ENCODE results near the gene KSR1. TPM values are rescaled to one million over a fixed set of nuclear protein-coding genes. Genes with fewer than 3 reads are reported as not detected.

KSR1 gene
- total and polyA plus RNA-seq, 3 donors from 2014 or later: 44.8 to 80.7 (median 63.7) TPM

DNA sequence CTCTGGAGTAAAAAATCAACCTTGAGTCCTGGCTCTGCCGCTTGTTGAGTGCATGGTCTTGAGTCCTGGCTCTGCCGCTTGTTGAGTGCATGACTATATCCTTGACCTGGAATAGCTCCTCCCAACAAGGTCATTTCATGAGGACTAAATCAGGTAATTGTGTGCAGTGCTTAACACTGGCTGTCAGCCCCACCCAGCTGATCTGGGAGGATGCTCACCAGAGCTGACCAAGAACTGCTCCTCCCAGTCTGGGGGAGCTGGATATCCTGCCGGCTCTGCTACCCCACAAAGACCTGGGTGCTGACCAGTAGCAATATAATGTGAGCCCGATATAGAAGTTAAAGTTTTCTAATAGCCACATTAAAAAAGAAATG, 154.0 kb downstream of the KSR1 start:
- Histone ChIP-seq H3K36me3 (ENCODE audit: low read depth, missing control alignments) (no peaks in the 10 kb centered on the region), H3K27ac (no peak overlapping the region), H3K4me1 (no peaks in the 10 kb centered on the region), H3K9me3 (no peaks in the 10 kb centered on the region), H3K4me3 (no peak overlapping the region), H3K27me3 (no peaks in the 10 kb centered on the region)
- TF ChIP-seq POLR2A (IDR thresholded peaks at IDR 0.05): no peak
- TF ChIP-seq, protein P1, sequence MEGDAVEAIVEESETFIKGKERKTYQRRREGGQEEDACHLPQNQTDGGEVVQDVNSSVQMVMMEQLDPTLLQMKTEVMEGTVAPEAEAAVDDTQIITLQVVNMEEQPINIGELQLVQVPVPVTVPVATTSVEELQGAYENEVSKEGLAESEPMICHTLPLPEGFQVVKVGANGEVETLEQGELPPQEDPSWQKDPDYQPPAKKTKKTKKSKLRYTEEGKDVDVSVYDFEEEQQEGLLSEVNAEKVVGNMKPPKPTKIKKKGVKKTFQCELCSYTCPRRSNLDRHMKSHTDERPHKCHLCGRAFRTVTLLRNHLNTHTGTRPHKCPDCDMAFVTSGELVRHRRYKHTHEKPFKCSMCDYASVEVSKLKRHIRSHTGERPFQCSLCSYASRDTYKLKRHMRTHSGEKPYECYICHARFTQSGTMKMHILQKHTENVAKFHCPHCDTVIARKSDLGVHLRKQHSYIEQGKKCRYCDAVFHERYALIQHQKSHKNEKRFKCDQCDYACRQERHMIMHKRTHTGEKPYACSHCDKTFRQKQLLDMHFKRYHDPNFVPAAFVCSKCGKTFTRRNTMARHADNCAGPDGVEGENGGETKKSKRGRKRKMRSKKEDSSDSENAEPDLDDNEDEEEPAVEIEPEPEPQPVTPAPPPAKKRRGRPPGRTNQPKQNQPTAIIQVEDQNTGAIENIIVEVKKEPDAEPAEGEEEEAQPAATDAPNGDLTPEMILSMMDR (IDR thresholded peaks at IDR 0.05): no peak
- intact Hi-C loops (cut with DNase I; ENCODE audit: low total_unique reads): loop anchor here (10.0 kb wide), 1 partner anchor 55 kb away; no protein-coding TSS in a partner anchor
- WGBS, 2 donors: 84% methylated on average over 4 of the region's 4 CpGs
- no peak for DNase-seq

DNA sequence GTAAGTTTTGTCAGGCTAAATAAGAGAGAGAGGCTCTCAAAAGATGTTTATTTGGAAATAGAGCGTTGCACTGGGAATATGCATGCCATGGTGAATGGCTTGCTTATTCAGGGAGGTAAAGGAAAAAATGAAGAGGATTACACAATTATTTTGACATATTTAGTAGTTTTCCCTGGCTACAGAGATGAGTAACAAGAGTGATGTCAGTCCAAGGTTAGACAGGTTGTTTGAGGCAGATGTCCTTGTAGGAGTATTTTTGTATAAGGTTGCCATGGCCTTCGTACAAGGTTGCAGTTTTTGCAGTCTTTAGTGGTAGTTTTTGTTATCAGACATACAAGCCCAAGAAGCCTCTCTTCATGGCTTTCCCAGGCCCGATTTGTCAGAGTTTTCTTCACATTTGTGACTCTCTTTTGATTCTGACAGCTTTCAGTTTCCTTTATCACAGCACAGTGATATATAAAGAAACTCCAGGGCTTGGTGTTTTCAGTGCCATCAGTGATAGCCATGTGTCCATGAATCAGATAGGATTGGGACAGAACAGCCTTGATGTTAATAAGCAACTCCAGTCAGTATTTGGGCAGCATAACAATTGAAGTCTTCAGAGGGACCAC, 156.0 kb downstream of the KSR1 start:
- Histone ChIP-seq H3K4me1 (no peaks in the 10 kb centered on the region), H3K27ac (no peak overlapping the region), H3K9me3 (no peaks in the 10 kb centered on the region), H3K4me3 (no peak overlapping the region), H3K27me3 (no peaks in the 10 kb centered on the region), H3K36me3 (ENCODE audit: low read depth, missing control alignments) (no peaks in the 10 kb centered on the region)
- DNase-seq: no peak
- no peak for TF ChIP-seq POLR2A (IDR thresholded peaks at IDR 0.05)
- TF ChIP-seq, protein P1 (IDR thresholded peaks at IDR 0.05): no peak
- 48 to 56% methylated on average over 3 of the region's 3 CpGs for WGBS, 2 donors
- intact Hi-C loops (cut with DNase I; ENCODE audit: low total_unique reads): loop anchor here (10.0 kb wide), 1 partner anchor 57 kb away; no protein-coding TSS in a partner anchor

DNA sequence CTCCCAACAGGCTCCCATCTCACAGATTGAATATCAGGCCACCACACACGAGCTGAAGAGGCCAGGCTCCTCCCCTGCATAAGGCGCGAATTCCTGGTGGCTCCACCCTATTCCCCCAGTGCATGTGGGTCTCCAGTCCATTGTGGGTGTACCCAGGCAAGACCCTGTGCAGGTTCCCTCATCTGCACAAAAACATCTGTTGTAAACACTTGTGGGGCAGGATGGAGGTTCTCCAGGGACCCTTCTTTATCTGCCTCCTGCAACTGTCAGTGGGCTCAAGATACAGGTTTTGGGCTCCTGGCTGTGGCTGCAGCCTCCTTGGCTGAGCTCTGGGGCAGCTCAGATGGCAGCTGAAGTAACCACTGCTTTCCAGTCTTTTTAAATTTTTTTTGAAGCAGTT, 157.2 kb downstream of the KSR1 start:
- H3K27ac ChIP-seq: no peak overlapping the region
- no peaks in the 10 kb centered on the region for H3K36me3 ChIP-seq (ENCODE audit: low read depth, missing control alignments)
- no peaks in the 10 kb centered on the region for H3K27me3 ChIP-seq
- no peak for DNase-seq
- no peak for TF ChIP-seq POLR2A (IDR thresholded peaks at IDR 0.05)
- TF ChIP-seq, protein P1 (IDR thresholded peaks at IDR 0.05): no peak
- H3K4me1 ChIP-seq: no peaks in the 10 kb centered on the region
- no peak overlapping the region for H3K4me3 ChIP-seq
- 87 to 93% methylated on average over 3 of the region's 3 CpGs for whole genome bisulfite sequencing, 2 donors
- intact Hi-C loops (cut with DNase I; ENCODE audit: low total_unique reads): loop anchor here (10.0 kb wide), 1 partner anchor 59 kb away; no protein-coding TSS in a partner anchor
- H3K9me3 ChIP-seq: no peaks in the 10 kb centered on the region

DNA sequence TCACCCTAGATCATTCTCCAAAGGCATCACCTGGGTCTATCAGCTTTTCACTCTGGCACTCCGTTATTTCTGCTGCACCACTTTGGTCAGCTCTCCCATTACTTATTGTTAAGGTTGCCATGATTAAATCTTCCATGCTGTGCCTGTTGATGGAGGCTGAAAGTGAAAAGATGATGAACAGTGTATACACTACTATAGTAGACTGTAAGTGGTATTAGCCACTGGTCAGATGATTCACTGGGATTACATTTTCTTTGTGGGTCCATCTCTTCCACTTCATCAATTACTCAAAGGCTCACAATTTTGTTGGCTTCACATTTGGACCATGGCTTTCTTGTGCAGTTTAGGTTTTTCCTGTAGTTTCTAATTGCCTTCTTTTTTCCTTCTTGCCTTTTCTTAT, 158.9 kb downstream of the KSR1 start:
- TF ChIP-seq, protein P1 (IDR thresholded peaks at IDR 0.05): no peak
- TF ChIP-seq POLR2A (IDR thresholded peaks at IDR 0.05): no peak
- no peak for DNase-seq
- WGBS, 2 donors: 92 to 95% methylated on average over 1 of the region's 1 CpG
- intact Hi-C loops (cut with DNase I; ENCODE audit: low total_unique reads): loop anchor here (10.0 kb wide), 1 partner anchor 60 kb away; no protein-coding TSS in a partner anchor
- Histone ChIP-seq H3K4me1 (no peaks in the 10 kb centered on the region), H3K36me3 (ENCODE audit: low read depth, missing control alignments) (no peaks in the 10 kb centered on the region), H3K4me3 (no peak overlapping the region), H3K27ac (no peak overlapping the region), H3K9me3 (no peaks in the 10 kb centered on the region), H3K27me3 (no peaks in the 10 kb centered on the region)

DNA sequence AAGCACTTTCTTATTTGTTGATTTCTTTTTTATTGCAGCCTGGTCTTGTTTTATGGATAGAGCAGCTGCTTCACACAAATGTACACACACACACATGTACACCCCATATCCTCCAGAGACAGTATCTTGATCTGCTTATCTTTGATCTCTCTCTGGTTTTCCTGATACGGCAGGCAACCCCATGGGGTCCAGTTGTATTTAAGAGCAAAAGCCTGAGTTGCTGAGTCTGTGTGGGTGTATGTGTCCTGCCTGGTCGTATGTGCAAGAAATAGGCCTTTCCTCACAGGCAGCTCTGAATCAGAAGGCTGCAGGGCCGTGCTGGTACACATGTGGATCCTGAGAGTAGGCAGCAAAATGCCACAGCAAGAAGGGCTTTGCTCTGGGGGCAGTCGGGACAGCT, 160.2 kb downstream of the KSR1 start:
- DNase-seq: no peak
- no peaks in the 10 kb centered on the region for H3K4me1 ChIP-seq
- no peak overlapping the region for H3K4me3 ChIP-seq
- no peak for TF ChIP-seq POLR2A (IDR thresholded peaks at IDR 0.05)
- TF ChIP-seq, protein P1 (IDR thresholded peaks at IDR 0.05): no peak
- no peaks in the 10 kb centered on the region for H3K27me3 ChIP-seq
- no peak overlapping the region for H3K27ac ChIP-seq
- WGBS, 2 donors: 88 to 89% methylated on average over 4 of the region's 4 CpGs
- intact Hi-C loops (cut with DNase I; ENCODE audit: low total_unique reads): loop anchor here (10.0 kb wide), 1 partner anchor 62 kb away; no protein-coding TSS in a partner anchor
- no peaks in the 10 kb centered on the region for H3K9me3 ChIP-seq
- H3K36me3 ChIP-seq (ENCODE audit: low read depth, missing control alignments): no peaks in the 10 kb centered on the region

All from testis (tissue), 3 donors.